GM19372 (cell line): ENCODE data around the gene TIMM10.
A peak's percentile ranks its signal among the peaks of the same experiment; 100 is the strongest.

Experiments used
- ATAC-seq: cut with Tn5 transposase; IDR thresholded peaks from one replicate; pipeline ENCODE4 v1.9.1; 2021; ENCODE audit warnings: mild to moderate bottlenecking, low read depth, moderate library complexity; ENCODE audit not compliant: unreplicated experiment

TIMM10 gene

GRCh38 chr11:57508341-57509170 lies 22.0 kb downstream of the TIMM10 start:
- ATAC-seq, result no peak

GRCh38 chr11:57506522-57506921 lies 24.0 kb downstream of the TIMM10 start:
- ATAC-seq, result no peak

GRCh38 chr11:57504511-57504910 lies 26.0 kb downstream of the TIMM10 start:
- no peak for ATAC-seq

- no peak for ATAC-seq
Measured at GRCh38 chr11:57502870-57503269, 27.7 kb downstream of the TIMM10 start.

GRCh38 chr11:57502376-57502775 lies 28.2 kb downstream of the TIMM10 start:
- no peak for ATAC-seq

- ATAC-seq, result no peak
Measured at GRCh38 chr11:57501953-57502352, 28.6 kb downstream of the TIMM10 start.

- ATAC-seq, result no peak
Measured at GRCh38 chr11:57500926-57501325, 29.6 kb downstream of the TIMM10 start.

GRCh38 chr11:57500515-57500914 lies 30.0 kb downstream of the TIMM10 start:
- ATAC-seq, result no peak

GRCh38 chr11:57499983-57500461 lies 30.5 kb downstream of the TIMM10 start:
- ATAC-seq, result no peak

GRCh38 chr11:57499413-57499982 lies 31.1 kb downstream of the TIMM10 start:
- peak; percentile 100 for ATAC-seq

- ATAC-seq, result no peak
Measured at GRCh38 chr11:57498540-57498939, 32.0 kb downstream of the TIMM10 start.

GRCh38 chr11:57497303-57498247 lies 33.0 kb downstream of the TIMM10 start:
- no peak for ATAC-seq

GRCh38 chr11:57496109-57496820 lies 34.3 kb downstream of the TIMM10 start:
- ATAC-seq, result no peak

- ATAC-seq, result peak; percentile 79
Measured at GRCh38 chr11:57493507-57494503, 36.7 kb downstream of the TIMM10 start.

GRCh38 chr11:57491371-57492061 lies 39.0 kb downstream of the TIMM10 start:
- ATAC-seq, result no peak

GRCh38 chr11:57490456-57491248 lies 39.9 kb downstream of the TIMM10 start:
- ATAC-seq, result no peak

GRCh38 chr11:57487920-57488659 lies 42.5 kb downstream of the TIMM10 start:
- ATAC-seq, result no peak
